NOMO-1 treated with DMSO at 0.1 percent for 48 hours (cell line): ENCODE results near the gene PYM1.
A peak's percentile ranks its signal among the peaks of the same experiment; 100 is the strongest.
"Not testable (repeated sequence)": the region's sequence is repeated elsewhere in the genome, so short reads cannot be mapped to it uniquely, and the experiment has no call there.

Source experiments
- DNase-seq: peaks from one replicate; lab custom pipeline; 2025; ENCODE audit not compliant: unreplicated experiment; lab: John Stamatoyannopoulos, UW

PYM1 gene

DNA sequence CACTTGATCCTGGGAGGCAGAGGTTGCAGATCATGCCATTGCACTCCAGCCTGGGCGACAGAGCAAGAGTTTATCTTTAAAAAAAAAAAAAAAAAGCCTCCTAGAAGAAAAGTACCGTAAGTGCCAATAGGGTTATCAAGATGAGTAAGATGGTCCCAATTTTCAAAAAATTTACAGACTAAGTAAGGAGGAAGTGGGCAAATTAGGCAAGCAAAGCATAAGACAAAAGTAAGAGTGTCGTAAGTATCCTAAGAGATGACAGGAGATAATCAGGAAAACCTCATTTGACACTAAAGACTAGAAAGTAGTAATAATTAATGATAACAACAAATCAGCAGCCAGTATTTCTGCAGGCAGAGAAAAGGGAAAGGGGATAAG, 12.2 kb downstream of the PYM1 start:
- DNase-seq = peak; percentile 72

DNA sequence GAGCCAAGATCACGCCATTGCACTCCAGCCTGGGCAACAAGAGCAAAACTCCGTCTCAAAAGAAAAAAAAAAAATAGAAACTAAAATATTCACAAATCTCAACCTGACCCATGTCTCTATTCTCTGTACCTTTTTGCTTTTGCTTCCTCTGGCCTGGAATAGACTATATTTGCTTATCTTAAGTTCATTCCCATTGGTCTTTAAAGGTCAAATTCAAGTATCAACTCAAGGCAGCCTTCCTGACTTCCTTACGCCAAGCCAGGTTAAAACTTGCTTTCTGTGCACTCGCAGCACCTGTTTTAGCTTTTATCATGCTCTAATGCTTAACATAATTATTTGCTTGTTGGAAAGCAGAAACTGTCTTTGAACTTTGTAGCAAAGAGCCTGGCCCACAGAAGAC, 14.8 kb downstream of the PYM1 start:
- DNase-seq = no peak

- DNase-seq = no peak
Observed at GRCh38 chr12:55909513-55909884, 18.2 kb downstream of the PYM1 start.

- no peak for DNase-seq
Observed at GRCh38 chr12:55908726-55909512, 18.8 kb downstream of the PYM1 start.

DNA sequence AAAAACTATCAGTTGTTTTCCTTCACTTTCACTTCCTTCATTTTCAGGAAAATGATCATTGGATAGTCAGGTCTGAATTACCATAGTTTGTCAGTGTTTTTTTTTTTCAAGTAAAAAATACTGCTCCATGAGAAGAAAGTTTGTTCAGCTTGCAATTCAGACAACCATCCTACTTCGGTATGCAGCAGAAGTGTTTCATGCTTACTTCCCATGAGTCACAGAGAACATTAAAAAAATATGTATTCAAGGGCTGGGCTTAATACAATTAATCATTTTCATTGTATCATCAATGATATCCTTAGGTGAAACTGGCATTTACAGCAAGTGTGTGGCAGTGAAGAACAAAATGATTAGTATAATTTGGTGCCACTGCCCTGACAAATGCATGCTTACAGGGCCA, 21.6 kb downstream of the PYM1 start:
- peak; percentile 50 for DNase-seq

DNA sequence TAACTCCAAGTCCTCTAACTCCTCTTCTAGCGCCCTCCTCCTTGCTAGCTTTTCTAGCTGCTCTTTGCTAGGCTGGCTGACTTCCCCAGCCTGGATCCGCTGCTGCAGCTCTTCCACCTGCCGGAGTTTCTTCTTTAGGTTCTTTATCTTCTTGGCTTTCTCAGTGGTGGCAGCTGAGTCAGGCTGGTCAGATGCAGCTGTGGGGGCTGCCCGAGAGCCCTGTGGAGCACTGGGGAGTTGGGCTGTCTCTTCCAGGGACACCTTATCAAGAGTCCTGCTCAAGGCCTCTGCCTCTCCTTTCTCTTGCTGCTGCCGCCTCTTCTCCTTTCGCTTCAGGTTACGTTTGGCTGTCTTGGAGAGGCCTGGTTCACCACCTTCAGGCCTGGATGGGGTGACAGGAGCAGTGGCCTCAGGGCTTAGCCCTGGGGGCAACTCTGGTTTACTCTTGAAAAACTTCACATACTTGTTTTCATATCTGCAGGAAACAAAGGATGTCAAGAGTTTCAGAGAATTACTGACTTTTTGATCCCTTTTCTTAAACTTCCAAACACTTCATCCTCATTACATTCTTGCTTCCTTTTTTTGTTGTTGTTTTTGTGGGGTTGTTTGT, 25.7 kb downstream of the PYM1 start:
- no peak for DNase-seq

DNA sequence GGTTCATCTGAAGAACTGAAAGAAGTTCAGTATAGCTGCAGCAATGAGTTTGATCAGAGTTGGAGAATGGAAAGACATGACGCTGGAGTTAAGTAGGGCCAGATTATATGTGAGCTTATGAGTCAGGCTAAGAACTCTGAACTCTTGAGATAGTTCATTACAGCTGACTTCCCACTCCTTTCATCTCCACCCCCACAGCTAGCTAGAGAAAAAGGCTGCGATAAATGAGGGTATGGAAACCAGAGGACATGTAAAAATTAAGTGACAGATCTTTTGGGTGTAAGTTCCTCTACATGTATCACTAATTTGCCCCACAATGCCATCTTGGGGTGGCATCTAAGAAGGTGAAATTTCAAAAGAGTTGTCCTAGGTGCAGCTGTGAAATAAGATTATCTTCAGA, 28.6 kb downstream of the PYM1 start:
- DNase-seq = no peak

DNA sequence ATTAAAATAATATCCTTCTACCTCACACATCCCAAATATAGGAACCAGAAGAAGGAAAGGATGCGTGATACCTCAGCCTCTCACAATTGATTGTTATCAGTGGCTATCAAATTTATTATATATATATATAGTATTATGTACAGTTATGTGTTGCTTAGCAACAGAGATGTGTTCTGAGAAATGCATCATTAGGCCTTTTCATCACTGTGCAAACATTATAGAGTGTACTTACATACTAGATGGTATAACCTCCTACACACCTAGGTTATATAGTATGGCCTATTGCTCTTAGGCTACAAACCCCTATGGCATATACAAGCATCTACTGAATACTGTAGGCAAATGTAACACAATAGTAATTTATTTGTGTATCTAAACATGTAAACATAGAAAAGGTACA, 34.0 kb downstream of the PYM1 start:
- DNase-seq = no peak

DNA sequence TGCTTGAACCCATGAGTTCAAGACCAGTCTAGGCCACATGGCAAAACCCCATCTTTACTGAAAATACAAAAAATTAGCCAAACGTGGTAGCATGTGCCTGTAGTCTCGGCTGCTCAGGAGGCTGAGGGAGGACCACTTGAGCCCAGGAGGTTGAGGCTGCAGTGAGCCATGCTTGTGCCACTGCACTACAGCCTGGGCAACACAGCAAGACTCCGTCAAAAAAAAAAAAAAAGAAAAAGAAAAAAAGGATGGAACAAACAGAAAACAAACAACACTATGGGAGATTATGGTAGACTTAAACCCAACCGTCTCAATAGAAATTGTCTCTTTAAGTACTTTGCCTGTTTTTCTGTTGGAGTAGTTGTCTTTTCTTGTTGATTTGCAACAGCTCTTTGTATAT, 36.4 kb downstream of the PYM1 start:
- DNase-seq = no peak

DNA sequence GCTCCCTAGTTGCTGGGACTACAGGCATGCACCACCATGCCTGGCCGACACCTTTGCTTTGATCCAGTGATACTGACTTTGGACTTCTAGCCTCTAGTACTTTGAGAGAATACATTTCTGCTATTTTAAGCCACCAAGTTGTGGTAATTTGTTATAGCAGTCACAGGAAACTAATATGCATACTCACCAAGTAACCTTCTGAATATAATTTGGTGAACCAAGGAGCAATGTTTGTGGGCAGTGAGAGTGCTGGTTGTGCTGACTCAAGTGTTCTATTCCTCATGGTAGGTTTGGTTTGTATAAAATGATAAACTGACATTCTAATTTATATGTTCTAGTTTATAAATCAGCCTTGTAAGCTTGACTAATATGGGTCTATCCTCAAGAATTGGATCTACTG, 42.6 kb downstream of the PYM1 start:
- DNase-seq = no peak

GRCh38 chr12:55877824-55878223, 49.9 kb downstream of the PYM1 start:
- DNase-seq = no peak

DNA sequence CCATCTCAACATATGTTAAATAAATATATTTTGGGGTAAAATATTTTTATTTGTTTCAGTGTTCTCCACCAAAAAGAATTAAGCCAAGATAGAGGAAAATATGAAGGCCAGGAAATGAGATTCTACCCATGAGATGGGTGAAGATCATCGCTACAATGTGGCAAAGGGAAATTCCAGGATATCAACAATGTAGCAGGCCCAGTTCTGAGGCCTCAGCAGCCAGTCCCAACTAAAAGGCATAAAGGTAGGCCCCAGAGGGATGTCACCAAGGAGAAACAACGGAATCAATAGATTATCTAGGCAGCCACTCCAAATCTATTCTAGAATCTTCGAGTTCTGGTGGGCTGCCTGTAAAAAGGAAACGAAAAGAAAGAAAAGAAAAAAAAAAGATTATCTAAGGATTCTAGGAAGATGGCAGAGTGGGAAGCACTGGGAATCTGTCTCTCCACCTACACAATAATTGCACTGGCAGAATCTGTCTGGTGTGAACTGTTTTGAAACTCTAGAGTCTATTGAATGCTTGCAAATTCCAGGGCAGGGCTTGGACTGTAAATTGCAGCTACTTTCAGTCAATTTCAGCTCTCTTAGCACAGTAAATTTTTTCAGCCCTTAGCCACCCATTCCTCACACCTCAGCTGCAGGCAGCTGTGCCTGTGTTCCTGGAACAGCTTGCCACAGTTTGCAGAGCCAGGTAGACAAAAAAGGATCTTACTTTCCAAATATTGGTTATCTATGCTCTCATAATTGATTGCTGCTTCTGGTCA, 51.8 kb downstream of the PYM1 start:
- no peak for DNase-seq

GRCh38 chr12:55874443-55874842, 53.3 kb downstream of the PYM1 start:
- no peak for DNase-seq

DNA sequence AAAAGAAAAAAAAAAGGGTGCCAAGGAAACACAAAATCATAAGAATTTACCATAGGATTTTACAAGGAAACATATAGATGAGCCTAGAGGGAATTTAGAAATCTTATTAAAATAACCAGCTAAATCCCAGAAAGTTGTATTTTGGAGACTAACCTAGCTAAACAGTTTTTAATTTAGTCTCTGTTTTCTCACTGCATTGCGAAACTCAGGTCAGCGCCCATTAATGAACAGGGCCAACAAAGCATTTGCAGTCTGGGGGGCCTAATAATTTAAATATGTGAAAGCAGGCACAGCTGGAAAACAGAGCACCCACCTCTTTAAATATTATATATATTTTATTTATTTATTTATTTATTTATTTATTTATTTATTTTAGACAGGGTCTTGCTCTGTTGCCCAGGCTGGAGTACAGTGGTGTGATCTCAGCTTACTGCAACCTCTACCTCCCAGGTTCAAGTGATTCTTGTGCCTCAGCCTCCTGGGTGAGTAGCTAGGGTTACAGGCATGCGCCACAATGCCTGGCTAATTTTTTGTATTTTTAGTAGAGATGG, 61.2 kb downstream of the PYM1 start:
- not testable (repeated sequence) for DNase-seq

DNA sequence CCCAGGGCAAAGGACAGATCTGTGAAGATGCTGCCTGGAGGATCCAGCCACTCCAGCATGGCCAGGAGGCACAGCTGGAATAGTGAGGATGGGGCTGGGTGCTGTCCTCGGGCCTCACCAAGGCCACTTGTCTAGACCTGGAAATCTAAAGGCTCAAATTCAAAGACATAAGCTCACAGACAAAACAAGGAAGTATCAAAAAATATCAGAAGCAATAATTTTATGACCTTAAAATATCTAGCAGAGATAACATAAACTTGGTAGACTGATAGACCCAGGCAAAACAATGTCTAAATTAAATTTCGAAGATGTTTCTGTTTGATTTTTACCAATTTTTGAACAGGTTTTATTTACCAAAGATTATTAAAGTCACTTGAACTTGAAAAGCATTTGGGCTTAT, 62.4 kb downstream of the PYM1 start:
- DNase-seq = no peak

DNA sequence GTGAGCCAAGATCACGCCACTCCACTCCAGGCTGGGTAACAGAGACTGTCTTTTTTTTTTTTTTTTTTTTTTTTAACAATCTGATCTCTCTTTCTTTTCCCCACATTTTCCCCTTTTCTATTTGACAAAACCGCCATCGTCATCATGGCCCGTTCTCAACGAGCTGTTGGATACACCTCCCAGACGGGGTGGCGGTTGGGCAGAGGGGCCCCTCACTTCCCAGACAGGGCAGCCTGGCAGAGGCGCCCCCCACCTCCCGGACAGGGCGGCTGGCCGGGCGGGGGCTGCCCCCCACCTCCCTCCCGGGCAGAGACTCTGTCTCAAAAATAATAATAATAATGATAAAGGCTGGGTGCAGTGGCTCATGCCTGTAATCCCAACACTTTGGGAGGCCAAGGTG, 64.8 kb downstream of the PYM1 start:
- DNase-seq = not testable (repeated sequence)

DNA sequence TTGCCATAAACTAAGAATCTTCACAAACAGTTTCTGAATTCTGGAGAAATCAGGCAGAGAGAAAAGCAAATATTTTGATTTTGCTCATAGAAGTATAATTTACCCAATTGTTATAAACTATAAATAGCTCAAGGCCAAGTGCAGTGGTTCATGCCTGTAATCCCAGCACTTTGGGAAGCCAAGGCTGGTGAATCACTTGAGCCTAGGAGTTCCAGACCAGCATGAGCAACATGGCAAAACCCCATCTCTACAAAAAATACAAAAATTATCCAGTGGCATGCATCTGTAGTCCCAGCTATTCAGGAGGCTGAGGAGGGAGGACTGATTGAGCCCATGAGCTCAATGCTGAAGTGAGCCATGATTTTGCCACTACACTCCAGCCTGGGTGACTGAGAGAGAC, 65.4 kb downstream of the PYM1 start:
- no peak for DNase-seq

GRCh38 chr12:55861871-55862270, 65.8 kb downstream of the PYM1 start:
- DNase-seq = no peak

GRCh38 chr12:55861396-55861795, 66.3 kb downstream of the PYM1 start:
- no peak for DNase-seq

GRCh38 chr12:55852740-55853139, 75.0 kb downstream of the PYM1 start:
- no peak for DNase-seq
